HG02938 (cell line): ENCODE data around the gene CMTR1.
A peak's percentile ranks its signal among the peaks of the same experiment; 100 is the strongest.

ENCODE experiments used
- ATAC-seq: cut with Tn5 transposase; IDR thresholded peaks from one replicate; pipeline ENCODE4 v1.9.1; 2021; ENCODE audit warnings: mild to moderate bottlenecking, moderate library complexity; ENCODE audit not compliant: unreplicated experiment

The CMTR1 gene

DNA sequence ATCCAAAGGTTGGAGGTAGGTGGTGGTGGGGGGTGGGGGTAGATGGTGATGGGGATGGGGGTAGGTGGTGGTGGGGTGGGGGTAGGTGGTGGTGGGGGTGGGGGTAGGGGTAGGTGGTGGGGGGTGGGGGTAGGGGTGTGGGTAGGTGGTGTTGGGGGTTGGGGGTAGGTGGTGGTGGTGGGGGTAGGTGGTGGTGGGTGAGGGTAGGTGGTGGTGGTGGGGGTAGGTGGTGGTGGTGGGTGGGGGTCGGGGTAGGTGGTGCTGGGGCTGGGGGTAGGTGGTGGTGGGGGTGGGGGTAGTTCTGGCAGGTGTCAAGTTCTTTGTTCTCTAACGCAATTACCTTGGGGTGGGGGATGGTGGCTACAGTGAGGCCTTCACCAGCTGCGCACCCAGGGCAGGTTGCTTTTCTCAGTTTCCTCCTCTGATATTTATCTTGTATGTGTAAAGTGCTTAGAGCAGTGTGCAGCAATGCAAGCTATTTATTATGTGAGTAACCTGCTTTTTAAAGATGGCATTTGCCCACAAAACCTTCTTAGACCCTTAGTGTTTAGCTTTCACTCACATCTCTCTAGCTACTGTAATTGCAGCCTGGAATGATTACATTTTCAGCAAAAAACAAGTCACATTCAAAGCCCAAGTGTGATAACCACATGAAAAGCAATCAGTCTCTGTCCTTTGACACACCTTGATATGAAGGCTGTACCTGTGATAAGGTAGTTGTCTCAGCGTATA, 74.8 kb downstream of the CMTR1 start:
- ATAC-seq = no peak

DNA sequence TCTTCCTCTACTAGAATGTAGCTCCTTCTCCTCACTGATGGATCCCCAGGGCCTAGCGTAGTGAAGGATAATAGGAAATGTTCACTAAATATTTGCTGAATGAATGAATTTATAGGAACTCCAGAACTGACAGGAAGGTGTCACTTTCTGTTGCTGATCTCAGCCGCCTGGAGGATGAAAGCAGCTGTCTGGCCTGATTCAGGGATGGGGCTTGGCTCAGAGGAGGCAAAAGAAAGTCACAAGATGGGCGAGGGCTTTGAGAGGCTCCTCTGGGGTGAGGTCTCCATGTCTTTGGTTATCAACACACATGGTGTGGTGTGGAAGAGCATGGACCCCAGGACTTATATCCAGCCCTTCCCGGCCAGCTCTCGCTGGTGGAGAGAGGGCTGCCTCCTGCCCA, 78.2 kb downstream of the CMTR1 start:
- no peak for ATAC-seq

DNA sequence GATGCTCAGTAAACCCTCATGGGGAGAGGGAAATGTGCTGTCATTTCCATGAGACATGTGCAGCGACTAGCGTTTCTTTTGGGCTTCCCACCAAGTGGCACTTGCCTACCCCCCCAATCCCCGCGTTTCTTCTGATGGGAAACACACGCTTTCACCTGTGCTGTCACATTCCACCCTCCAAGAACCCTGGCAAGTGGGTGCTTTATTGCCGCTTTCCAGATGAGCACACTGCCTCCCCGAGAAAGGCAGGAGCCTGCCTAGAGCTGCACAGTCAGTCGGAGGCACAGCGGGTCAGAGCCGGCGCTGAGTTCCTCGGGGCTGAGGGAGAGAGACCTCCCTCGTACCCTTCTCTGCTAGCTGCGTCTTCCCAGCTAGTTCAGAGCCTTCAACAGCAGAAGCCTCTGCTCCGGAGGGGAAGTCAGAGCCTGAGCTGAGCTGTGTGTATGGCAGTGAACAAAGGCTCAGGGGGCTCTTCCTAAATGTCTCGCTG, 78.9 kb downstream of the CMTR1 start:
- no peak for ATAC-seq

DNA sequence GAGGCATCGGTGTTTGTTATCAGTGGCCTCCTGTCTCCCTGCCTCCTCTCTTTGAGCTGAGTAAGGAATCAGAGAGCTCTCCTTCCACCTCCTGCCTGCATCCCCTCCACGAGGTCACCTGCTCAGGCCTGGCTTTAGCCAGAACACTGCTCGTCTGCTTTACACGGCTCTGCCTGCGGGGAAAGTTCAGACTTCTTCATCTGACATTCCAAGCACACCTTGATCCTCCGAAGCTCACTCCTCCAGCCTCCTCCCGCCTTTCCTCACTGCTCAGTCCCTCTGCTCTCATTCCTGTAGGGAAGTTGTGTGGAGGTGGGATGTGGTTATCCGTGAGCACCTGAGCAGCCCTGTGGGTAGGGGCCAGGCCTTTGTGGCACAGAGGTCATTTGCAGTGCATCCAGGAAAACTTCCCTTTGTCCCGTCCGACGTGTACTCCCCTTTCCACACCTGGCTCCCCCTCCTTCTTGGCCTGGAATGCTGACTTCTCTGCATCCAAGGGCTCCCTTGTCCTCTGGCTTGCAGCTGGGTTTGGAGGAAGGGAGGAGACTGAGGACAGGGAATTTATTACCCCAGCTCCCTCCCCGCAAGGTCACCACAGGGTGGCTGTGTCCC, 79.5 kb downstream of the CMTR1 start:
- no peak for ATAC-seq

DNA sequence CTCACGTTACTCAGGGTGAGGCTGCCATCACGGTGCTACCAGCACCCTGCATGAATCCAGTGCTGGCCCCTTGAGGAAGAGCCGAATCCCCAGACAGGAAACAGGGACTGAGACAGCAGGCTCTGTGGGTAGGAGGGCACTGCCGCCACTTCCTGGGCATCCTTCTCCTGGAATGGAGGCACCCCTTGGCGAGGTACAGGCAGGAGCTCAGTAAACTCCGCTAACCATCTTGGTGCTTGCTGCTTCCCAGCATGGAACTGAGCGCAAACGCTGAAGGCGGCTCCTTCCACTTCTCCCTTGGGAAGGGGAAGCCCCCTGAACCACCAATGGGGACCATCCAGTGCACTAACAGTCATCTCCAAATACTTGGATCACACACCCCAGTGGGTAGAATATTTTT, 80.1 kb downstream of the CMTR1 start:
- no peak for ATAC-seq

DNA sequence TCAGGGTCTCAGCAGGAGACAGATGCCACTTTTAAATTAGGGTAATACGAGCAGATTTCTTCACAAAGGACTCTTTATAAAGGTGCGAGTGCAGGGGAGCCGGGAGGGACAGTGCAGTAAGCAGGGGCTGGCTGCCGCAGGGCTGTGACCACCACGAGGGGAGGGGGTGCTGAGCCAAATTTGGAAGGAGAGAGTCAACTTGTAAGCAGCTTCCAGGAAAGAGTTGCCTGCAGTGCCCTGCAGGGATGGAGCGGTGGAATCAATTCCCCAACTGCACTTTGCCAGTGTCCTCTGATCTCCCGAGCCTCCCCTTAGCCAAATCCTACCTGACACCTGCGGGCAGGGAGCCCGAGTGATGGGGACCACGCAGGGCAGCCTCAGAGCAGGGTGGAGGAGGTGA, 80.6 kb downstream of the CMTR1 start:
- ATAC-seq = no peak

DNA sequence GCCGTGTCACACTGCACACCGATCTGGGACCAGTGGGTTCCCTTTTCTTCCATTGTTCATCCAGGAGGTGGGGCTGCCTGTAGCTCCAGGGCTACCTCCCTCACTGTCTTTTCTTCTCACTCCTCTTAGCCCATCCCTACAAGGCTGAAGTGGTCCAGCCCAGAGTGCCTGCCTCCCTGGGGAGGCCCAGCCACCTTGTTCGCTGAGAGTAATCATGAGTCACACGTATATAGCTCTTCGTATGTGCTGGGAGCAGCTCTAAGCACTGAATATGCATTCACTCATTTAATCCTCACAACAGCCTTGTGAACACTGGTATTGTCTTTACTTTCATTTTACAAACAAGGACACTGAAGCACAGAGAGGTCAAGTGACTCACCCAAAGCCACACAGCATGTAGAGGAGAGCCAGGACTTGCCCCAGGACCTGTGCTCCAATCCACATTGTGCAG, 81.3 kb downstream of the CMTR1 start:
- no peak for ATAC-seq

DNA sequence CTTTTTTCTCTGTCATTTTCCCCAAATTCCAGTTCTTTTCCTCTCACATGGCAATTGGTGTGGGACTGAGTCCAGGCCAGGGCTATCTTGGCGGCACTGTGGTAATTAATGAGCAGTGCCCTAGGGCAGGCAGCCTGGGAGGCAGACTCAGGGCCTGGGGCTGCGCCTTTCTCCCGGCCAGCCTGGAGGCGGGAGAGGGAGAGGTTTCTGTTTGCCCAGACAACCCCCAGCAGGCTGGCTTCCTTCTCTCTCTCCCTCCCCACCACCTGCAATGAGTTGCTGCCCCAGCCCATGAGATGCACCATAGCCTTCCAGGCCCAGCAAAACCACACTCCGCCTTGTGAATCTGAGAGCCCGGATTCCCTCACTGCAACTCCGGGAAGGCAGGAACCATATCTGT, 81.8 kb downstream of the CMTR1 start:
- no peak for ATAC-seq

DNA sequence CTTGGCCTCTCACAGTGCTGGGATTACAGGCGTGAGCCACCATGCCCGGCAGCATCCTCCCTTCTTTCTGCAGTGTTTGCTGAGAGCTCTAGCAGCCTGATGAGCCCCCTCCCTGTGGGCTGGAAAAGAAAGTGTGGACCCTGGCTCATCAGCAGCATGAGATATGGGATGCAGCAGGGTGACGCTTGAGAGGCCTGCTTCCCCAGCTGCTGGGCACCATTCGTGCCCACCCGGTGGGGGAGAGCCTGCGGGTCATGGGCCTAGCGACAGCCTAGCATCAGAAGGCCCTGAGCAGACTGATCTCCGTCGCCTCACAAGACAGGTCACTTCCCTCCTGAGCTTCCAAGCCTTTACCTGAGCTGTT, 82.7 kb downstream of the CMTR1 start:
- ATAC-seq = no peak

DNA sequence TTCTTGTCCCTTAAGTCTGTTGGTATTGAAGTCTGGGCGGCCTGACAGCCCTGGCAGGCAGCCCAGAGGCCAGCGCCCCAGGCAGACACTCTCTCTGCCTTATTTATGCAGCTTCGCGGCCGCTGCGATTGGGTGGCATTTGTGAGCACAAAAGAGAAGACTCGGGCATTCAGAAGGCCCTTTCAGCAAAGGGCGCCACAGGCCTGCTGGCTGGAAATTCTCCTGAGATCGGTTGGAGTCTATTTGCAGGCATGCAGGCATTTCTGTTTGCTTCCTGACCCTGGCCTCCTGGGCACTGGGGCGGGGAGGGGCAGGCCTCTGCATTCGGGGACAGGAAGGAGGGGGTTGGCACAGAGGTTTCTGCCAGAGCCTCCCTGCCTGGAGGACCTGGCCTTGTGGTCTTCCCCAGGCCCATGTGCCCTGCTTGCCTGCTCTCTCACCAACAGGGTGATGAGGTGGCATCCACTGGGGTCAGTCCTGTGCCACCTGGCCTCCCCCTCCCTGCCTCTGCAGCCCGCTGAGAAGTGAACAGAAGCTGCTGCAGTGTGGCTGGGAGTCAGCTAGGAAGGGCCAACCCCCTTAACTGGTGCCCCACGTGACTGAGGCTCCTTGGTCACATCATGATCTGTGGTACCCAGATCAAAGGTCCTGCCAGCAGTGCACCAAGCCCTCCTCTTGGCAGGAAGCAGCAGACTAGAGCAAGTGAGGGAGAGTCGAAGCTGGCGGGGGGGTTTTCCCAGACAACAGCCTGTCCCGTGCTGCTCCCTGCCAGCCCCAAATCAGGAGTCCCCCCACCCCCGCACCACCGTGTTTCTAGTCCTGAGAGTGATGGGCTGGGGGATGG, 83.3 kb downstream of the CMTR1 start:
- peak; percentile 64 for ATAC-seq

DNA sequence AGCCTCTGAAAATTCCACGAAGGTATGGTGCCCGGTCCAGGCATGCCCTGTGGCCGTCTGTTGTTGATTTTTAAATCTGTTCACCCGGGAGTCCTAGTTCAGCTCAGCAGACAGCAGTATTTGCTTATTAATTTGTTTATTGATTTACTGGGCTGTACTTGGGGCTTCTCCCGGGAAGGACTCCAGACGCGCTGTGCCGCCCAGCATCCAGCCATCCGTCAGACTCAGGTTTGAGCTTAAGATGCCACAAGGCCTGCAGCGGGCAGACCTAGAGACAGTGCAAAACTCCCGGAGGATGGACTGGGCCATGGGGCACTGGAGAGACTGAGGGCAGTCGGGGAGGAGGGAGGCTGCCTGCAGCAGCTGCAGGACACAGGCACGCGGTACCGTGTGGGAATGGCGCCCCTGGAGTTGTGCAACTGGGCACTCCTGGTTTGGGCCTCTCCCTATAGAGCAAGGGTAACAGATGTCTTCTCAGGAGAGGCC, 83.9 kb downstream of the CMTR1 start:
- no peak for ATAC-seq

DNA sequence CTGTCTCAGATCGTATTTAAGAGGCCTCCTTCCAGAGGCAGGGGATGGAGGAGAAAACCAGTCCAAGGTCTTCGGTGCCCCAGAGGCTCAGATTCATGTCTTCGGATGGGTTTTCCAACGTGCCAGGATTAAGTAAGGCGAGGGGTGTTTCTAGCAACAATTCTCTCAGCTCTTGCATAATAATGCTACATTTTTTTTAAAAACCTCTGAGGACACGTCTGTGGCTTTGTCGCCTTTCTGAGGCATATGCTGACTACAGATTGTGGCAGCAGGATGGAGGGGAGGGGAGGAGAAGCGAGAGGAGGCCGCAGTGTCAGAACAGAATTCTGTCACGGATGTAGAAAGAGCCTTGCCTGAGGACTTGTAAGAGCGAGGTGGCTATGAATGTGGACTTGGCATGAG, 84.4 kb downstream of the CMTR1 start:
- no peak for ATAC-seq

DNA sequence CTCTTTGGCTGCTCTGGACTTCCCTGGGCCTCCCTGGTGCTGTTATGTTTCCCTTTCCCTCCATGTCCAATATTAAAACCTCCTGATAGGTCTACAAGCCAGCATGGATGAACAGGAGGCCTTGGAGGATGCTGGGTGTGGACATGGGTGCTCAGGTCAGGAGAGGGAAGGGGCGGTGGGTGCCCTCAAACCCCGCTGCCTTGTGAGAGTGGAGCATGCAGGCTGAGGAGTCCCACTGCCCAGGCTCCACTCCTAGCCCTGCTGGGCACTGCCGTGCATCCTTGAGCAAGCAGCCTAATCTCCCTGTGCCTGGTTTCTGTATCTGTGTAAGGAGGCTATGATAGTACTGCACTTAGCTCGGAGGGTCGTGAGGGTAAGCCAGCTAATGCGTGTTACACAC, 85.1 kb downstream of the CMTR1 start:
- no peak for ATAC-seq

DNA sequence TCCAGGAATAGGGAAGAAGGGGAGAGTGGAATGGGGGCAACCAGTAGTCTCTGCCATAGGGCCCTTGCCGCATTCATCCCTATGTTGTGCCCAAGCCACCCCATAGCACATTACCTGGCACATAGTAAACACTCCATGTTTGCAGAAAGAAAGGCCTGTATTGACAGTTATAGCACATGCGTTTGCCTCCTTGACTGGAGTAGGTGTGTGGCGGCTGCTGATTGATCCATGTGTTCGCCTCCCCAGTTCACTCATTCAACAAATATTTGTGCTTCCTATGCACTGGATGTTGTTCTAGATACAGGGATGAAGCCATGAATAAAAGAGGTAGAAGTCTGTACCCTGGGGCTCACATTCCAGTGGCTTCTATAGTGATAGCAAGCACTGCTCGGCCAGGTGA, 86.4 kb downstream of the CMTR1 start:
- no peak for ATAC-seq

DNA sequence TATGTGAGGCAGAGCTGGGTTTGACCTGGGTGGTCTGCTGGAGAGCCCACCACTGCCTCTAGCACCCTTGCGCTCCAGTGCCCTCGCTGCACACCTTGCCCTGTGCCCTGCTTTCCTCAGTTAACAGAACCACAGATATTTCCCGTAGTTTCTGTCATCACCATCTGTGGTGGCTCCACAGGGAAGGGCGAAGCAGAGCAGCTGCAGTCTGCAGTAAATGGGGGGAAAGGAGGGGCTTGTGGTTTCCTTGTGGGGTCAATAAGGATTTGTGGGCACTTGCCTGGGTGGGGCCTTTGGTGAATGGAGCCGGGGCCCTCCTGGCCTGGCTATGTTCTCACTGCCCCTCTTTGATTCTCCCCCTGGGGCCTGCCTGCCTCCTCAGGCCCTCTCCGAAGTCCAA, 87.9 kb downstream of the CMTR1 start:
- no peak for ATAC-seq

DNA sequence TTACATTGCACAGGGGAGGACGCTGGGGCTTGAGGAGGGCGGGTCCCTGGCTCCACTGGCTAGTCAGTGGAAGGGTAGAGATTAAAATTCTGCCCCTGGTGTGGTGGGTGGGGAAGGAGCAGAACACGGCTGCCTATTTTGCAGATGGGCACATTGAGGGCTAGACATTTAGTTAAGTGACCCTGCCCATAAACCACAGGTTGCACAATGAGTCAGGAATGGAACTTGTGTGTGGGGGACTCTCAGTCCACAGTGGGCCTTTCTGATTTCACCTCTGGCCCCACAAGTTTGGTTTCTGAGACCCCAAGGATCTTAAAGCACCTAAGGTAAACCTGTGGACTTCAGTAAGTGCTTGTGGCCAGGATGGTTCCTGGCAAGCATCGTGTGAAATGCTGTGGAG, 88.7 kb downstream of the CMTR1 start:
- ATAC-seq = no peak

DNA sequence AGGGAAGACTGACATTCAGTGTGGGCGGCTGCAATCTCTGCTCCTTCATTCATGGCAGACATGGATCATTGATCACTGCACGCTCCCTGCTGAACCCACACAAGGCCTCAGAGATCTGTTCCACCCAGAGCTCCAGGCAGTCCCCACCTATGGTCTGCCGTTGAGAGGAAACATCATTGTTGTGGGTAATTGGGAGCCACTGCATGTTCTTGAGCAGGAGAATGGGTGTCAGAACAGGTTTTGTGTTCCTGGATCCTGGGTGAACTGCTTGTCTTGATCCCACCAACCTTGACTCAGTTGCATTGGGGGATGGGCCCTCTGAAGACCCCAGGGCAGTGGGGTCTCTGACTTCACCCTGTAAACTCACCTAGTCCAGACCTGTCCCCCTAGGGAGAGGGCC, 89.8 kb downstream of the CMTR1 start:
- ATAC-seq = no peak

DNA sequence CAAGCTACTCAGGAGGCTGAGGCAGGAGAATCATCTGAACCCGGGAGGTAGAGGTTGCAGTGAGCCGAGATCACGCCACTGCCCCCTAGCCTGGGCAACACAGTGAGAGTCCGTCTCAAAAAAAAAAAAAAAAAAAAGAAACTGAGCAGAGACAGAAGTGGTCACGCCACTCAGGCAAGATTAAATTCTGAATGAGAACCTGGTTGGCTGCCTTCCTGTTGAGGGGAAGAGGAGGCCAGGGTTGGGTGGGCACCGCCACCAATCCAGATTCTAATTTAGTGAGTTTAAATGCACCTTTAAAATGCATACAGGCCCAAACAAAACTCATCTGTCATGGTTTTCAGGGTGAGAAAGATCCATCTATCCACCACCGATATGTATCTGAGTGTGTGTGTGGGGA, 90.4 kb downstream of the CMTR1 start:
- ATAC-seq = no peak

DNA sequence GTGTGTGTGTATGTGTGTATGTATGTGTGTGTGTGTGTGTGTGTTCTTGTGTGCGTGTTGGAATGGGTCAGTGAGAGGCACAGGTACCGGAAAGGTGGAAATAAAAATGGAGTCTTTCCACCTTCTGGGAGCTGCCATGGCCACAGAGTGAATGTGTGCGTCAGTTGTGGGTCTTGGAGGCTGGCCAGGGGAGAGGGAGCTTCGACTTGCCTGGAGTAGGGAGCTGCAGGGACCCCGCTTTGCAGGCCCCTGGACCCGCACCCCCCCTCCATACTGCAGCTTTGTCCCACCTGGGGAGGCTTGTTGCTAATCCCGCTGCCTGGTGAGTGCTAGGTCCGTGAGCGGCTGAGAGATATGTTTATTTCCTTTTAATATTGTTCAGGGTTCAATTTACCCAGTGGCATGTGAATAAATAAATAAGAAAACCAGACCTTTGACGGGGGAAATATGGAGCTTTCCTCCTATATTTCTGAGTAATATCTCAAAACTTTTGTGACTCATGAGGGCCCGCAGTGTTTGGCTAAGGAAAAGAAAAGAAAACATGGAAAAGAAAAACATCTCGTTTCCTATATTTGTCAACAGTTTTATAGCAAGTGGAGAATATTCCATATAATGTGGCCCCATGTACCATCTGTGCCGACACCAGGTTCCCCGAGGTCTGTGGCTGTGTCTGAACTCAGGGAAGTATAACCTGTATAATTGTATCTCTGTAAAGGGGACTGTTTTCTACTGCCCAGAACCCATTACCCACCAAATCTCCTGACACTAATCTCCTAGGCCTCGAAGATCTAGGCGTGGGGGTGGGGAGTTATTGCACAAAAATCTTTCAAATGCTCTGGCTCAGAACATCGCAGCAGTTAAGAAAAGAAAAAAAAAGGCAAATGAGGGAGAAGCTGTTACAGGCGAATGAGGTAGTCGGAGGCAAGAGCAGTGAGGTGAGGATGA, 91.3 kb downstream of the CMTR1 start:
- ATAC-seq = no peak

DNA sequence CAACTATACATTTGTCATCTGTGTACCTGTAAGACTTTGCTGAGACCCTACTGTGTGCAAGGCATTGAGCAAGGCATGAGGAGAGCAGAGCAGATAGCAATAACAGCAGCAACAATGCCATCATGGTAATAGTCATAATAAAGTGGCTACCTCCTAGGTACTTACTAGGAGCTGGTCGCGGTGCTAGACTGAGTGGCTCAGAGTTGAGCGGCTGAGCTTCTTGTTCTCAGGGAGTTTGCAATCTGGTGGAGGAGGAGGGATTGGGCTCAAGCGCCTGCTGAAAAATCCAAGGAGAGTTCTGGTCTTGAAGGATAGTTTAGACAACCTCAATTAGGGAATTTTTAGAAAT, 91.9 kb downstream of the CMTR1 start:
- ATAC-seq = no peak
